Stimulated activated CD4-positive, alpha-beta T cell treated with anti-CD3 and anti-CD28 coated beads, Interleukin-2, amount 100 ng/mL, for 4 hours (primary cell): ENCODE results near the gene ACTN1.

Experiments used
- DNase-seq: peaks from one replicate; pipeline ENCODE4 v3.0.0-alpha.2; 2020; ENCODE audit warnings: low read depth

Gene ACTN1

DNA sequence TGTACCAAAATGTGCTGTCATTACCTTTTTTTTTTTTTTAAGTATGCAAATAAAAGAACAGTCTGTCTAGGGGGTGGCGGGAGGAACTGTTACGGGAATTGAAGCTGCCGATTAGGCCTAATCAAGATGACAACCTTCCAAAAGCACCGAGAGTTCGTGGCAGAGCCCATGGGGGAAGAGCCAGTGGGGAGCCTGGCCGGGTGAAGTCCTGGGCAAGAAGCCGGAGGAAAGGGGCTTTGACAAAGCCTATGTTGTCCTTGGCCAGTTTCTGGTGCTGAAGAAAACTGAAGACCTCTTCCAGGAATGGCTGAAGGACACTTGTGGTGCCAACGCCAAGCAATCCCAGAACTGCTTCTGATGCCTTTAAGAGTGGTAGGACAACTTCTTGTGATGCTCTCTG, 42.6 kb downstream of the ACTN1 start:
- no peak for DNase-seq

DNA sequence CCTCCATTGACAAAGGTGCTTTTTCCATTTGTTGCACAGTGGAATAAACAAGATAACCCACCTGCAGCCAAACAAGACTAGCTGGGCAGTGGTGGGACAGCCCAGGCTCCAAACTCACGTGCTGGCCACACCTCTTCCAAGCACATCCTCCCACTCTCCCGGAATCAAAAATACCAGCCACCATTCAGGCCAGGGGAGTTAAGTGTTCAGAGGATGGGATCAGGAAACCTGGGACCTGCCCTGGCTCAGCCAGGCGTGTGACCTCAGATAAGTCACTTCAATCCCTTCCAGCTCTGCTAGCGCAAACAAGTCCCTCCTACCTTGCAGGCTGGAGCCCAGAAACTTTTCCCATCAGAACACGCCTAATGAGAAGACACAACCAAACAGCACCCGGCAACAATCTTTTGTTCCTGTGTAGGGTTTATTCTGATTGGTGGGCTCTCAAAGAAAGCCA, 43.3 kb downstream of the ACTN1 start:
- no peak for DNase-seq

DNA sequence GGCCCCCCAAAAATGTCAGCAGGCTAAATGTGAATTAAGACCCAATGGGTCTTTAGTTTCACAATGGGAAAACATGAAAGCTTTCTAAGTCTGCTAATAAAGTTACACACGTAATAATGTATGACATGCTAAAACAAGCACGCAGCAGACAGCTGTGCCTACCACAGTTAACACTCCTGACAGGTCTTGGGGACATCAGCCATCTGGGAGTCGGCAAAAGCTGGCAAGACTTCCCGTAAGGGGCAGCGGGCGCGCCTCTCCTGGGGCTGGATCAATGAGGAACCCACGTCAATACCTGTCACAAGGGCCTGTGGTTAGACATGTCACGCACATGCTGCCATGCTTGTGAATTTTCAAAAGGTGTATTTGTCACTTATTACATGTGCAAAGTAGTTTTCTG, 45.0 kb downstream of the ACTN1 start:
- DNase-seq: no peak

DNA sequence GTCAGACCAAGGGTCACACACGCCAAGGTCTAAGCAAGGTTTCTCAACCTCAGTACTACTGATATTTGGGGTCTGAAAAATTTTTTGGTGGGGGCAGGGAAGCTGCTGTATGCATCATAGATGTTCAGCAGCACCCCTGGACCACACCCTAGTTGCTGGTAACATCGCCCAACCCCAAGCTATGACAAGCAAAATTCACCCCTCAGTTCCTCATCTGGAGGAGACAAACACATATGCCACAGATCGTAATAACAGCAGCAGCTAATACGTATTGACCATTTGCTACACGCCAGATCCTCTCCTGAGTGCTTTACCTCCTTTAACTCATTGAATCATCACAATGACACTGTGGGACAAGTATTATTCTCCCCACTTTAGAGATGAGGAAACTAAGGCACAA, 46.4 kb downstream of the ACTN1 start:
- no peak for DNase-seq

DNA sequence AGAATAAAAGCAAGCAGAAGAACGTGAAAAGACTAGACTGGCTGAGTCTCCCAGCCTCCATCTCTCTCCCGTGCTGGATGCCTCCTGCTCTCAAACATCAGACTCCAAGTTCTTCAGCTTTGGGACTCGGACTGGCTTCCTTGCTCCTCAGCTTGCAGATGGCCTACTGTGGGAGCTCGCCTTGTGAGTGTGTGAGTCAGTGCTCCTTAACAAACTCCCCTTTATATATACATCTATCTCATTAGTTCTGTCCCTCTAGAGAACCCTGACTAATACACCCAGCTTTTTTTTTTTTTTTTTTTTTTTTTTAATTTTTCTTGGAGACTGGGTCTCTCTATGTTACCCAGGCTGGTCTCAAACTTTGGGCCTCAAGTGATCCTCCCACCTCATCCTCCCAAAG, 46.9 kb downstream of the ACTN1 start:
- DNase-seq: no peak

DNA sequence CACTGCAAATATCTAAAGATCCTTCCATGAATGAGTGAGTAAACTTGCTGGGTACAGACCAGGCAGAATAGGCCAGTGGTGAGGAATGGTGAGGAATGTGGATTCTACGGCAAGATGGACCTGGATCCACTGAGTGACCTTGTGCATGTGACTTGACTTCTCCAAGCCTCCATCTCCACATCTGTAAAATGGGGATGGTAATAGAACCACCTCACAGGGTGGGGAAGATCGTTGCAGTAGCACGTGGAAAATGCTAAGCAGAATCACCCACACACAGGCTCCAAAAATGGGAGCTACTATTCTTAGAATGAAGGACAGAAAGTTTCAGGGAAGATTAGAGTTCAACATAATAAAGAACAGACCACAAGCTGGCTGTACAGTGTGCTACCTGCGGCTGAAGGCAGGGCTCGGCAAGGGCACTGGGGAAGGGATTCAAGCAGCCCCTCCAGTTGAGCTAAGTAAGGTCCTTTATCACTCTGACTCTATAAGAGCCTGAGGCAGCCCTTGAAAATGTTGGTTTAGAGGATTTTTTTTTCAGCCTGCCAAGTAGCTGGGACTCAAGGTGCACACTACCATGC, 47.5 kb downstream of the ACTN1 start:
- DNase-seq: no peak

DNA sequence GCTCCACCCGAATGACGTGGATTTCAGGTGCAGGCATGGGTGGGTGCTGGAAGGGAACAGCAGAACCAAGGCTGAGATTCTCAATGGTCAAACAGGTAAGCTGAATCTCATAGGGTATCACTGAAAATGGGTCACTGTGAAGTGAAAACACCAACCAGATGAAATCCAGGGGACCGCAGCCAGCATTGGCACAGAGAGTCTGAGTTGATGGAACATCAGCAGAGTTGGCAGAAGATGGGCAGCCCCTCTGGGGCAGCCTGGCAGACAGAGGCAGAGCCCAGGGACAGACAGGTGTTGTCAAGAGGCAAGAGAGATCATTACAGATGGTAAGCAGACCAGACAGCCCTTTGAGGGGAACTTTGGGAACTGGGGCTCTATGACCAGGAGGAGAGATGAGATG, 48.0 kb downstream of the ACTN1 start:
- no peak for DNase-seq

DNA sequence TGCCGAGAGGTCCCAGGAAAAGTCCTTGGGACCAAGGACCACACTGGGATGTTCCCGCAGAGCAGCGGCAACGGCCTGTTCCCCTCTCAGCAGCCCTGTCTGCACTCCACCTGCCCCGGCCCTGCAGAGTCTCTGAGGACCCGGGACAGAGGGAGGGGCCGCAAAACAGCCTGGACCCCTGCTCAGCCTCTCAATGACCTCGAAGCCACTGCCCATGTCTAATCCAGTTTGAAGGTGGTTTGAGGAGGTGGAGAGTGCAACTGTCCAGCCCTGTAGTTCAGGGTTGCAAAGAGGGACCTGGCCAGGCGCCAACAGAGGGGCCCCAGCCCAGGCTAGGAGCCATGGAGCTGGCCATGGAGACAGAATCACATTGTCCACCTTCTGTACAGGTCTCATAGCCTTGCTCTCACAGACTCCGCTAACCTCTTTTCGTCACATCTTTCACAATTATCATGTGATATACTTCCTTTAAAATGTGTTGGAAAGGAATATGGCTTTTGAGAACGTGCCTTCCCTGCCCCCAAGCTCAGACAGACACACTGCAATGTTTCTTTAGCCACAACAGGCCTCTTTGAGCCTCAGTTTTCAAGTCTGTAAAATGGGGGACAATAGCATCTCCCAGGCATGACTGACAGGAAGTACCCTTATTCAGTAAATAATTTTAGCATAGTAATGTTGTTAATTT, 49.3 kb downstream of the ACTN1 start:
- DNase-seq: no peak

DNA sequence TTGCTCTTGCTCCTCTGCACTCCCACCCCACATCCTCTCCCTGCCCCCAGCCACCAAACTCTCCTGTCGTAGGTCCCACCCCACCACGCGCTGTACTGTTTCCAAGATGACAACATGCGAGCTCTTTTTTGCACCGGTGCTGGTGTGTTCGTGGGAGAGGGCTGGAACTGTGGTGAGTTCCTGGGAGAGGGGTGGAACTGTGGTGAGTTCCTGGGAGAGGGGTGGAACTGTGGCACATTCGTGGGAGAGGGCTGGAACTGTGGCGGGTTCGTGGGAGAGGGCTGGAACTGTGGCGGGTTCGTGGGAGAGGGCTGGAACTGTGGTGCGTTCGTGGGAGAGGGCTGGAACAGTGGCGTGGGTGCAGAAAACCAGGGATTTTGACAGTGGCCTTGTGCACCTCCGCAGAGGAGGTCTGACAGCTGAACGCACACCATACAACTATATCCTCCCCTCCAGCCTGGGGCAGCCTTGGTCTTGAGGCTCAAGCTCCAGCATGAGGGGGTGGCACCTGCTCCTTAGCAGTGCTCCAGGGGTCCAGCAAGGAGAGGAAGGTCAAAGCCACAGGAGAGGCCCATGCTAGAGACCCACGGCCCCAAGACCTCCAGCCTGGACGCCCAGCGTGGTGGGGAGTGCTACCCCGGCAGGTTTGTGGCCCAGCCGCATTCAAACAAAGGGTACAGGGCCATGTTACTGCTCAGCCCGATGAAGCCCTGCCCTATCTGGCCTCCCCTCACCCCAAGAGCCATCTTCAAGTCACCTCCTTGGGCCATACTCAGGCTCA, 50.1 kb downstream of the ACTN1 start:
- no peak for DNase-seq

DNA sequence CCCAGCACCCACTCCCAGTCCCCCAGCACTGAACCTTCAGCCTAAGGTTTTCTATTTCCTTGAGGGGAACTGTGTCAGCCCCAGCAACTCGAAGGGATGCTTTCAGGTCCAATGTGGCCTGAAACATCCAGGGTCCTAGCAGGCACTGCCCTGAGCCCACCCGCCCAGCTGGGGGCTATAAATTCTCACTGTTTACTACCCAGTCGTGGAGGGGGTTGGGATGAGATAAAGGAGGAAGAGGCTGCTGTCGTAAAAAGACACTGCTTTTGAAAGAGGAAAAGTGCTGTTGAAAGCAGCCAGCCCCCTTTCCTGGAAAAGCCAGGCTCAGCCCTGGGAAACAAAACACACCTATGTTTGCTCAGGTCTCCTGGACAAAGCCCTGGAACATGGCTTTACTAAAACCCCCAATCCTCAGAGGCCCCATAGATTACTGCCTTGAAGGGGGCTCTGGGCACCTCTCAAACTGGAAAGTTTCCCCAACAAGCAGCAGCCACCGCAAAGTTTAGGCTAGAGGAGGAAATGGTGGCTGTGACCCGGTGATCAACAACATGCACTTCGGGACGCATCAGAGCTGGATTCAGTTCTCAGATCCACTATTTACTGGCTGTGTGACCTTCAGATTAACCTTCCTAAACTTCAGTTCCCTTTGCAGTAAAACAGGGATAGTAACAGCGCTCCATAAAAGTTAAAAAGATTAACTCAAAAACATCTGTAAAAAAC, 51.0 kb downstream of the ACTN1 start:
- DNase-seq: no peak

DNA sequence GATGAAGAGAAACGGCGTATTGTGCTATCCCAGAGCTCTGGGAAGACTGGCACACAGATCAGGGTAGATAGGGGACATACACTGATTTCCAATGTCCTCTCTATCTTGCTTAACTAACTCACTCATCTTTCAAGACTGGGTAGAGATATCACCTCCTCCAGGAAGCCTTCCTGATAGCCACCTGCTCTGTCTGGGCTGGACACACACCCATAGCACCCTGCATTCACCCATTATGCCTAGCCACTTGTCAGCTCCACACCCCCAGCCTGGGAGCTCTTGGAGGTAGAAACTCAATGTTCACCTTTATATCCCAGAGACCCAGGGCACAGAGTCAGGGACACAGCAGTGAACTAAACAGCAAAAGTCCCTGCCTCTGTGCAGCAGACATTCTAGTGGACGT, 52.0 kb downstream of the ACTN1 start:
- DNase-seq: no peak

DNA sequence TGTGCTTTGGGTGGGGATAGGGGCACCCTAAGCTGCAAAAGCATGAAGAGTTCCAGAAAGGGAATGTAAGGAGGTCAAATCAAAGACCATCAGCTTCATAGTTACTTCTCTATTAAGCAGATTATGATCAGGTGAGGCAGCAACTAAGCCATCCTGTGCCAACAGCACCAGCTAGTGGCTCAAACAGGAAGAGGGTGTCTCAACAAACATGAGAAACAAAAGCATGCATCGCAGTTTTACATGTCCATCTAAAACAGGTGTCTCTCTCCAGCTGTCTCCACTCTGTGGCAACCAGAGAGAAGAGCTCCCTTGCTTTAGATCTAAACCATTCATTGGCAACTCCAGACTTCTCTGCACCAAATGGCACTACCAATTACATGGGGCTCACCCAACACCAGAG, 52.9 kb downstream of the ACTN1 start:
- DNase-seq: no peak

DNA sequence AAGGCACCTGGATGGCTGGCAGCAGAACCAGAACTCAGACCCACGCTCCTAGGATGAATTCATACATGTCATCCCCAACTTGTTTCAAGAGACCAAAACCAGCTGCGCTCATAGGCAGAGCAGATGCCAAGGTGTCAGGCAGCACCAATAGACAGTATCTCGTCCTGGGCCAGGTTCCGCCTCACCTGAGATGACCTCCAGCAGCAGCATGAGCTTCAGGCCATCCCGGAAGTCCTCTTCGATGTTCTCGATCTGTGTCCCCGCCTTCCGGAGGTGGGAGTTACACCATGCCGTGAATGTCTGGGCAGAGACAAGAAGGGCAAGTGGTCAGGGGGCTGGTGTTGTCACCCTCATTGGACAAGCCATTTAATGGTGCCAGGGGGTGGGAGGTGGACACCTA, 53.7 kb downstream of the ACTN1 start:
- DNase-seq: no peak

DNA sequence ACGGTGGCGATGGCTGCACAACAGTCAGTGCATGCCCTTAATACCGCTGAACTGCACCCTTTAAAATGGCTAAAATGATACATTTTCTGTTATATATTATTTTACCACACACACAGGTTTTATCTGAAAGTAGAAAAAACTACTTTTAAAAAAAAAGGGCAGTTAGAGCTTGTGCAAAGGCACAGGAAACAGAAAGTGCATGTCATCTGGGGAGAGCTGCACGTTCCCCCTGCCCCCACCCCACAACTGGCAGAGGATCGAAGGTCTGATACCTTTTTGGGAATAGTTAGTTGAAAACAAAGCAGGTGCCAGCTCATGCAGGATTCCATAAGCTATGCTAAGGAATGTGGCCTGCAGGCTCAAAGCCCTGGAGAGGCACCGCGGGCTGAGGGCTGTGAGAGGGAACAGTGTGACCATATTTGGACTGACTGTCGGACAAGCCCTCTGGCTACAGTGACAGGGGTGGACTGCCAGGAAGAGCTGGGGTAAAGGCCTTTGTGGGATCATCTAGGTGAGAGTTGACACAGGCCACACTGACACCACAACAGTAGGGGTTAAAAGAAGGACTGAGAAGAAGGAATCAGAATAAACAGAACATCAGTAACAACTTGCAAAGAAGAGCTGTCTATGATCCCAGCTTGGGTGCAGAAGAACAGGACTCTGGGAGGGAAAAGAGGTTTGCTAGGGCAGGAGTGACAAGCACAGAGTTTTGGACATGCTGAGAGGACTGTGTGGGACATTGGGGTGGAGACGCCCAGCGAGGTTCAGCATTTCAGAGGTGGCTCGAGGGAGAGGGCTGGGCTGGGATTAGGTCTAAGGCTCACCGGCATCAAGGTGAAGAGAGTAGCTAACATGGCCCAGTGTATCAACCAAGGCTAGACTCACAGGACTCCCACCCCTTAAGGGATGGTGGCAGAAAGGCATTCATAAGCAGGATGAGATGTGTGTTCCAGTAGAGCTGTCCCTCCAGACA, 54.6 kb downstream of the ACTN1 start:
- DNase-seq: no peak

DNA sequence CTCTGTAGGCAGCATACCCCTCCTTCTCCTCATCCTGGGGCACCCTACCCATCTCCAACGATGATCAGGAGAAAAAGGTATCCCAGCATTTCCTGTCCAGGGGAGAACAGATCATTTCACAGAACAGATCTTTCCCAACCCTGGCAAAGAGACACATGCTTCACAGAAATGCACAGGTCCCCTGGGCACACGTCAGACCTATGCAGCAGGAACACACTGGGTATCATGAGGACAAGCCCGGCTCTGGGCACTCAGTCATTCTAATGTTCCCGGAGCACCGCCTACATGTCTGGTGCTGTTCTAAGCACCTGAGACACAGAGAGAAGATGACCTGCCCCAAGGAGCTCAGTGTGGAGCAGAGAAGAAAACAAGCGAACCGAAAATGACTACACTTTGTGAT, 56.2 kb downstream of the ACTN1 start:
- DNase-seq: no peak

DNA sequence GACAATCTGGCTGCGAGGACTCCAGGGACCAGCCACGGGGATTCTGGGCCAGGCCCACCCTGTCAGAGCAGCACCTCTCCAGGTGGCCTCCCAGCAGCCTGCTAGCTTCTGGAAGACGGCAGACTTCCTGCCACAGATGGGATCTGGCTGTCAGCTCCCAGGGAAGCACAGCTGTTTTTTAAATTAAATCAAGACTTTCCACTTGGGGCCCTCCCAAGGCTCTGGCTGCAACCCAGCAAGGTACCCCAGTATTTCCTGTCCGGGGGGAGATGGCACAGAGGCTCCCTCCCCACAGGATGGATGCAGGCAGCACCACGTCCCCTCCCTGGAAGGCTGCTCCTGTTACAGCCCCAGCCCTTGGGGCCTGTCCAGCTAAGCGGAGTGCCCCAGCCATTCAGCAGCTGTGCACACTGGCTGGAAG, 56.9 kb downstream of the ACTN1 start:
- DNase-seq: no peak

DNA sequence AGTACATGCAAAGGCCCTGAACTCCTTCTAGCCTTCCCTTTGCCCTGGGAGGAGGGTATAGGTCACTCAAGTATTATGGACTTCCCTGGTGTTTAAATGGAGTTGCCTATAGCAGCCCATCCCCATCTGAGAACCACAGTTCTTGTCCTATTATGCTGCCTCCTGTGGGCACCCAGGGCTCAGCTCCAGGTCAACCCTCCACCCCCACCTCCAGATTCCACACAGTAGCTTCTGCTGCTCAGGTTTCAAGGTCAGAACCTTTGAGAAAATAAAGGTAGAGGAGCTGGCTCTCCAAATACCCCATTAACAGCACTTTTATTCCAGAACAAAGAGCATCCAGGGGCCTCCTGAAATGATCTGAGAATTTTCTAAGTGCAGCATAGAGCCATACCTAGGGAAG, 57.4 kb downstream of the ACTN1 start:
- DNase-seq: no peak

DNA sequence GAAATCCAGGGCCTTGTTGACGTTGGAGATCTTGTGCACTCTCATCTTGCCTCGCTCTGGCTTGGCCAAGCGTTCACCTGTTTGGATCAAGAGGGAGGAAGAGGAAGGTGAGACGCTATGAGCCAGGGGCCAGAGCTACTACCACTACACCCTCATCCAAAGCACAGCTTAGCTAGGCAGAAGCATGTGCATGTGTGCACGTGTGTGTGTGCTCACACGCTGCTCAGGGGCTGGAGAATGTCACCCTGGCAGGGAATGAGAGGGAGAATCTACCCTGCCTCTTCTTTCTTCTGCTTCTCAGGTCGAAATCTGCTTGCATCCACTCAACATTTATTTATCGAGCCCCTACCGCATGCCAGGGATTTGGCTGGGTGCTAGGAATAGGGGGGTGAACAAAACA, 58.1 kb downstream of the ACTN1 start:
- DNase-seq: no peak

DNA sequence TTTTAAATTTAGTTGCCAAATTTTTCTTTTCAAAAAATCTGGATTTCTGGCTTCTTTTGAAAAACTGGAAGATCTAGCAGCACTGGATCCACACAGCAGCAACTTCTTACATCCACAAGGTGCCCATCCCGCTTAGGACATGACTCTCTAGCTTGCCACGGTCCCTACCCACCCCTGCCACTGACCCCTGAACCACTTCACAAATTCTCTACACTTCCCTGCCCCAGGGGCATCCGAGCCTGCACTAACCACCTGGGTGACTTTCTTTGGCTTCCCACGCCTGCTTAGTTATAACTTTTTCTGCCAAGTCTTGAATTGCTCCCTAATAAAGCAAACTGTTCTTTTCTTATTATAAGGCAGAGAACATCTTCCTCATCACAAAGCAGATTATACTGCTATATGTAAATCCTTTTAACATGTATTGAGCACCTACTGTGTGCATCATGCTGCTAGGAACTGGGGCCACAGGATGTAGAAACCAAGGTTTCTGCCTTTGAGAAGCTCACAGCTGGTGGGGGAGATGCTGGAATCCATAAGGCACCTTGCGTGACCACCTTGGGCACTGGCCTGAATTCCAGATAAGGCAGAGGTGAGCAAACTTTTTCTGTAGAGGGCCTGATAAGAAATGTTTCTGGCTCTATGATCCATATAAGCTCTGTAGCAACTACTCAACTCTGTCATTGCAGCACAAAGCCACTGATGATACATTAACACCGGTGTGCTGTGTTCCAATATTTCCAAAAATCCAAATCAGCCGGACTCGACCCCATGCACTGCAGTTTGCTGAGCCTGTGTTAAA, 59.8 kb downstream of the ACTN1 start:
- no peak for DNase-seq

DNA sequence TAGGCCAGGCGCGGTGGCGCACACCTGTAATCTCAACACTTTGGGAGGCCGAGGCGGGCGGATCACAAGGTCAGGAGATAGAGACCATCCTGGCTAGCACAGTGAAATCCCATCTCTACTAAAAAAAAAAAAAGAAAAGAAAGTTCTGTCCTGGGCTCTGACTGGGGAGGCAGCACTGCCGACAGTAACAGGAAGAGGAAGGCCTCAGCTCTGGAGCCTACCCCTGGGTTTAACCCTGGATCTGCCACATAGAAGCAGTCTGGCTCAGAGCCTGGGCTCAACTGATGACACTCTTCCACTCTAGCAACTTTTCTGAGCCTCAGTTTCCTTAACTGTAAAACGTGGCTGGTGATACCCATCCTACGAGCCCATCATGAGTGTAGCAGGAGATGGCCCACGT, 60.5 kb downstream of the ACTN1 start:
- no peak for DNase-seq
